Mesodermal cell (in vitro differentiated cells): Measurements from ENCODE around the gene SLC35G3.
"Not testable (repeated sequence)": the region's sequence is repeated elsewhere in the genome, so short reads cannot be mapped to it uniquely, and the experiment has no call there.

Experiments
- H3K27ac ChIP-seq: 2 replicates; pipeline ENCODE4 v1.7.0; 2013; ENCODE audit warnings: mild to moderate bottlenecking, low read depth, low read length, moderate library complexity; ENCODE audit not compliant: severe bottlenecking
- H3K36me3 ChIP-seq: 2 replicates; pipeline ENCODE4 v1.7.1; 2013; ENCODE audit warnings: mild to moderate bottlenecking, low read length, moderate library complexity; ENCODE audit not compliant: control insufficient read depth, insufficient read depth
- H3K4me1 ChIP-seq: one replicate; pipeline ENCODE4 v1.7.1; 2013; ENCODE audit warnings: mild to moderate bottlenecking, low read length; ENCODE audit not compliant: insufficient read depth, control insufficient read depth, poor library complexity, severe bottlenecking
- H3K4me3 ChIP-seq: 2 replicates; pipeline ENCODE4 v1.7.0; 2013; ENCODE audit warnings: low read length, control low read depth, mild to moderate bottlenecking; ENCODE audit not compliant: insufficient read depth, poor library complexity, severe bottlenecking; ENCODE audit errors: extremely low read depth
- H3K9me3 ChIP-seq: 2 replicates; pipeline ENCODE4 v1.7.1; 2013; ENCODE audit warnings: mild to moderate bottlenecking, low read length, moderate library complexity; ENCODE audit not compliant: control insufficient read depth
- WGBS, 2 experiments: methylation state at CpG; one replicate each; pipeline ENCODE4 v1.1.5; 2013; ENCODE audit warnings: missing lambda C conversion rate in 2 of 2; ENCODE audit not compliant: insufficient coverage in 2 of 2; 5-methylcytosine and 5-hydroxymethylcytosine counted together

Gene SLC35G3

DNA sequence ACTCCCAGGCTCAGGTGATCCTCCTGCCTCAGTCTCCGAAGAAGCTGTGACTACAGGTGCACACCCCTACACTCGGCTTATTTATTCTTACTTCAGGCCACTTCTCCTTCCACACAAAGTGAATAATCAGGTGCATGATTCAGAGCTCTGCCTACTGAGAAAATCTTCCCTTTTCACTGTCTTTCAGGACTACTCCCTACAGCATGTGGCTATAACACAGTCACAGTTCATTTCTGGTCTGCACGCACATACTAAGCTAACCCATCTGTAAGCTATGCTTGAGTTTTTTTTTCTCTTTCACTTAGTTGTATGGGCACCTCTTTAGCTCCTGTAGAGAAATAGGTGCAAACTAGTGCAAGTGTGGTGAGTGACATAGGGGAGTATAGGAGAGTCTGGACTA is 41.1 kb upstream of the SLC35G3 start:
- peaks cover 4% of the 10 kb centered on the region for H3K4me1 ChIP-seq

DNA sequence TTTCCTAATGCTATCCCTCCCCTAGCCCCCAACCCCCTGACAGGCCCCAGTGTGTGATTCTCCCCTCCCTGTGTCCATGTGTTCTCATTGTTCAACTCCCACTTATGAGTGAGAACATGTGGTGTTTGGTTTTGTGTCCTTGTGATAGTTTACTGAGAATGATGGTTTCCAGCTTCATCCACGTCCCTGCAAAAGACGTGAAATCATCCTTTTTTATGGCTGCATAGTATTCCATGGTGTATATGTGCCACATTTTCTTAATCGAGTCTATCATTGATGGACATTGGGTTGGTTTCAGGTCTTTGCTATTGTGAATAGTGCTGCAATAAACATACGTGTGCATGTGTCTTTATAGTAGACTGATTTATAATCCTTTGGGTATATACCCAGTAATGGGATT is 40.1 kb upstream of the SLC35G3 start:
- 80 to 82% methylated on average over 3 to 4 of the region's 4 CpGs for WGBS, 2 experiments
- not testable (repeated sequence) for H3K27ac ChIP-seq, H3K36me3 ChIP-seq, H3K4me3 ChIP-seq, H3K4me1 ChIP-seq, H3K9me3 ChIP-seq

More for the DNA sequence above, 41.1 kb upstream of the SLC35G3 start:
- no peaks in the 10 kb centered on the region for H3K9me3 ChIP-seq
- no peak overlapping the region for H3K27ac ChIP-seq
- WGBS, 2 experiments: 77 to 83% methylated on average over 2 of the region's 3 CpGs
- H3K36me3 ChIP-seq: no peaks in the 10 kb centered on the region
- no peak overlapping the region for H3K4me3 ChIP-seq

- H3K4me1 ChIP-seq: no peaks in the 10 kb centered on the region
- no CpG with 5 or more reads among the region's 1 CpG for WGBS, 2 experiments
These were observed 35.4 kb upstream of the SLC35G3 start for GRCh38 chr17:35229638-35230037.

GRCh38 chr17:35227546-35227945 is 33.4 kb upstream of the SLC35G3 start:
- peaks cover 2% of the 10 kb centered on the region for H3K9me3 ChIP-seq
- H3K27ac ChIP-seq: no peak overlapping the region
- no peaks in the 10 kb centered on the region for H3K36me3 ChIP-seq
- H3K4me1 ChIP-seq: no peaks in the 10 kb centered on the region
- 100% methylated on average over 2 of the region's 2 CpGs; no CpG with 5 or more reads in 1 of the 2 experiments for WGBS, 2 experiments
- no peak overlapping the region for H3K4me3 ChIP-seq

More at GRCh38 chr17:35229638-35230037, 35.4 kb upstream of the SLC35G3 start:
- no peak overlapping the region for H3K4me3 ChIP-seq
- H3K9me3 ChIP-seq: no peaks in the 10 kb centered on the region
- no peaks in the 10 kb centered on the region for H3K36me3 ChIP-seq
- no peak overlapping the region for H3K27ac ChIP-seq

DNA sequence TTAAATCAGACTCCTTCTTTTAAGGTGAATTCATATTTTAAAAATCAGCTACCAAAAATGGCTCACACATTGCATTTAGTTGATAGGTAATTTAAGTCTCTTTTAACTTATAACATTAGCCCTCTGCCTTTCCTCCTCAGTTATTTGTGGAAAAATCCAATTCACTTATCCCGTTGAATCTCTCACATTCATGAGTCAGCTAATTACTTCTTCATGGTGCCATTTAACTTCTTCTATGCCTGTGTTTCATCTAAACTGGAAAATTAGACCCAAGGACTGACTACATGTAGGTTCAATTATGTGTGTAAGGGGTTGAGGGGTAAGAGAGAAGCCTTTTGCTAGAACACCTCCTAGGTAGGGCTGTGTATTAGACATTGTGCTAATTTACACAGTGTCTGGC is 30.2 kb upstream of the SLC35G3 start:
- Histone ChIP-seq H3K36me3 (no peaks in the 10 kb centered on the region), H3K4me1 (no peaks in the 10 kb centered on the region), H3K9me3 (peaks cover 5% of the 10 kb centered on the region), H3K4me3 (no peak overlapping the region), H3K27ac (no peak overlapping the region)
- 100% methylated on average over 1 of the region's 1 CpG; no CpG with 5 or more reads in 1 of the 2 experiments for WGBS, 2 experiments

GRCh38 chr17:35222452-35222851 is 28.3 kb upstream of the SLC35G3 start:
- H3K4me1 ChIP-seq: no peaks in the 10 kb centered on the region
- H3K9me3 ChIP-seq: peaks cover 5% of the 10 kb centered on the region
- H3K36me3 ChIP-seq: no peaks in the 10 kb centered on the region
- H3K4me3 ChIP-seq: no peak overlapping the region
- 80% methylated on average over 1 of the region's 2 CpGs; no CpG with 5 or more reads in 1 of the 2 experiments for WGBS, 2 experiments
- no peak overlapping the region for H3K27ac ChIP-seq

GRCh38 chr17:35218915-35219314 is 24.7 kb upstream of the SLC35G3 start:
- H3K36me3 ChIP-seq: no peaks in the 10 kb centered on the region
- H3K27ac ChIP-seq: no peak overlapping the region
- peaks cover 5% of the 10 kb centered on the region for H3K9me3 ChIP-seq
- no peaks in the 10 kb centered on the region for H3K4me1 ChIP-seq
- H3K4me3 ChIP-seq: no peak overlapping the region
- WGBS, 2 experiments: no CpG with 5 or more reads among the region's 2 CpGs

DNA sequence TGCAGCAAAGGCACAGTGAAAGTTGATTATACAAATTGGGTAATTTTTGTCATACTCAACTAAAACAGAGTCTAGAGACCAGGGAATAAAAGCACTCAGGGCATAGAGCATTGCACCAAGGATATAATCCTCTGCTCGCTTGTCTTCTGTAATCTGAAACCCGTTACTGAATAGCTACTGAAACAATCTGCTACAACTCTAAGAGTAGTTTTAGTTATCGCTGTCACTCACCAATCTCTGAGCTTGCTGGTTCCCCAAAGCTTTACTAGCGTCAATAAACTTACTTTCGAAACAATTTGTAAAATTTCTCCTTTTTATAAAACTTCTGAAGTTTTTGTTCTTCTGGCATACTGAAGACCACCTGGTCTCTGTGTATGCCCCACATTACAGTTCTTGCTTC is 22.9 kb upstream of the SLC35G3 start:
- 75 to 83% methylated on average over 2 to 5 of the region's 5 CpGs for WGBS, 2 experiments
- Histone ChIP-seq H3K9me3 (no peaks in the 10 kb centered on the region), H3K4me1 (no peaks in the 10 kb centered on the region), H3K27ac (no peak overlapping the region), H3K36me3 (no peaks in the 10 kb centered on the region), H3K4me3 (no peak overlapping the region)

- WGBS, 2 experiments: 73 to 78% methylated on average over 3 of the region's 5 CpGs
- Histone ChIP-seq H3K4me1 (no peaks in the 10 kb centered on the region), H3K36me3 (no peaks in the 10 kb centered on the region), H3K27ac (no peak overlapping the region), H3K9me3 (no peaks in the 10 kb centered on the region), H3K4me3 (no peak overlapping the region)
These were observed 20.6 kb upstream of the SLC35G3 start for GRCh38 chr17:35214631-35215273.

GRCh38 chr17:35214192-35214591 is 20.0 kb upstream of the SLC35G3 start:
- no peaks in the 10 kb centered on the region for H3K36me3 ChIP-seq
- H3K4me1 ChIP-seq: no peaks in the 10 kb centered on the region
- no peak overlapping the region for H3K27ac ChIP-seq
- no CpG with 5 or more reads among the region's 3 CpGs for WGBS, 2 experiments
- H3K4me3 ChIP-seq: no peak overlapping the region
- H3K9me3 ChIP-seq: no peaks in the 10 kb centered on the region

DNA sequence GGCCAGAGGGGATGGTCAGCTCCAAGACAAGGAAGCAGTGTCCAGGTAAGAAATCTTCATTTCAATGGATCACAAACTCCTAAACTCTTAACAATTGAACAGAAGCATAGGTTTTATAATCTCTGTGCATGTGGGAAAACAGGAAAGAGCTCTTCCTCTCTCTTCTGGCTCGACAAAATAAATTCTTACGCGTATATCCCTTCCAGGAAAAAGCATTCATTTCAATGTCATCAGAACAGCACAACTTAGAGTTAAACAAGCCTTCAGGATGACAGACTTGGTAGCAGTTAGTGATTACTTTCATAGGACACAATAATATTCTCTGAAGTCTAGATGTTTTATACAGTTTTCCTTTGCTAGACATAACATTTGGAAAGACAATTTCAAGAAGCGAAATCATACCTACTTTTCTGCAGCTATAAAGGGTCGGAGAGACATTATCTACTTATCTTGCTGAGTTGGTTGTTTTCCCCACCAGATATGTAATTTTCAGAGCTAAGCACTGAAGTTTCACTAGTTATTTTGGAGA is 19.3 kb upstream of the SLC35G3 start:
- 100% methylated on average over 1 of the region's 5 CpGs; no CpG with 5 or more reads in 1 of the 2 experiments for WGBS, 2 experiments
- H3K36me3 ChIP-seq: no peaks in the 10 kb centered on the region
- H3K4me1 ChIP-seq: no peaks in the 10 kb centered on the region
- no peaks in the 10 kb centered on the region for H3K9me3 ChIP-seq
- H3K4me3 ChIP-seq: no peak overlapping the region
- H3K27ac ChIP-seq: no peak overlapping the region
